Stimulated activated naive CD8-positive, alpha-beta T cell treated with anti-CD3 and anti-CD28 coated beads, Interleukin-15, Interleukin-2, amounts not matched to agents 100 U/mL and 50 U/mL, for 24 hours (primary cell): ENCODE measurements around the gene GRM6.
A peak's percentile ranks its signal among the peaks of the same experiment; 100 is the strongest.

ENCODE experiments used
- ATAC-seq: fragments of 150-1000 bp; cut with Tn5 transposase; one replicate; pipeline ENCODE4 v1.10.0; 2021
- DNase-seq: peaks from one replicate; pipeline ENCODE4 v3.0.0; 2021

Gene GRM6

GRCh38 chr5:178994580-178995340 is at the start of gene GRM6:
Gene GRM6 (minus strand): TSS chr5:178995320. CDS start chr5:178994944, 376 bp downstream.
- no peak for DNase-seq
- ATAC-seq: no peak

- no peak for ATAC-seq
- no peak for DNase-seq
Observed at GRCh38 chr5:179044765-179045164, 49.6 kb upstream of the GRM6 start.

DNA sequence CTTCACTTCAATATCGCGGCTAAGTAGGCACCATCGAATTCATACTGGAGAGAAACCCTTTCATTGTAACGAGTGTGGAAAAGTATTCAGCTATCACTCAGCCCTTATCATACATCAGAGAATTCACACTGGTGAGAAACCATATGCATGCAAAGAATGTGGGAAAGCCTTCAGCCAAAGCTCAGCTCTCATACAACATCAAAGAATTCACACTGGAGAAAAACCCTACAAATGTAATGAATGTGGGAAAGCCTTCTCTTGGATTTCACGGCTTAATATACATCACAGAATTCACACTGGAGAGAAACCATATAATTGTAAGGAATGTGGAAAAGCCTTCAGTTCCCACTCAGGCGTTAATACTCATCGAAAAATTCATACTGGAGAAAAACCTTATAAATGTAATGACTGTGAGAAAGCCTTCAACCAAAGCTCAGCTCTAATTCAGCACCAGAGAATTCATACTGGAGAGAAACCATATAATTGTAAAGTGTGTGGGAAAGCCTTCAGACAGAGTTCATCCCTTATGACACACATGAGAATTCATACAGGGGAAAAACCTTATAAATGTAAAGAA is 38.0 kb upstream of the GRM6 start:
- DNase-seq (no peak), ATAC-seq (no peak)

GRCh38 chr5:179023528-179024189 is 28.5 kb upstream of the GRM6 start, which contains the start of gene ZNF879:
Gene ZNF879 (plus strand): TSS chr5:179023804. CDS start chr5:179025005, 1,201 bp downstream.
- DNase-seq (peak; percentile 92), ATAC-seq (peak; percentile 94)

- ATAC-seq (no peak), DNase-seq (no peak)
Observed at GRCh38 chr5:179008667-179009066, 13.5 kb upstream of the GRM6 start.

- no peak for ATAC-seq
- no peak for DNase-seq
Observed at GRCh38 chr5:179006564-179006963, 11.4 kb upstream of the GRM6 start.

DNA sequence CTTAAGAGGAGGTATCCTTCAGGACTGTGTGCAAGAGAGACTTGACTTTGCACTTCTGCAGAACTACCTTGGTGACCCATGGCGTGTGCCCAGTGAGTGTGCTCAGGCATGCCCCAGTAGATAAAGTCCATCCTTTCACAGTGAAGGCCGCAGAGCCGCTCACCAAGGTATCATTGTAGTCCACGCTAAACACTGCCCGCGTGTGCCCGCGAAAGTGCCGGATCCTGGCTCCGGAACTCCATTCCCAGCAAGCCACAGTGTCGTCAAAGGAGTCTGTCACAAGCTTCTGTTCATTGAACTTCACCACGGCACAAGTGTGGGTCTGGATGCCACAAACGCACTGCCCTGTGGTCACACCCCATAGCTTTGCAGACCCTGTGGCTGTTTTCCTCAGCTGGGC is 3.3 kb upstream of the GRM6 start:
- no peak for DNase-seq
- no peak for ATAC-seq

DNA sequence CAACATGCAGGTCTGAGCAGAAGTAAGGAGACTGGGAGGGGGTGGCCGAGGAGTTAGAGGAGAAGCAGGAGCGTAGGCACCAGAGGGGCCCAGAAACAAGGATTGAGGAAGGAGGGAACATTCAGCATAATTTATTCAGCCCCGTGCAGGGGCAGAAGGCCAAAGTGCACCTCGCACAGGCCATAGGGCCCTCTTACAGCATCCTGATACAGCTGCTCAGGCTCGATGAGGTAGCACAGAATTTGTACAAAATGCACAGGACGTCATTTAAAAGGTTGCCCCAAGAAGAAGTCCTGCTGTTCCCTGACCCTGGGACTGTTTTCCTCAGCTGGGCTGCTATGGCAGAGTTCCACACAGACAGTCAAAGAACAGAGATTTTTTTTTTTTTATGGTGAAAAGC is 2.1 kb upstream of the GRM6 start:
- DNase-seq (no peak), ATAC-seq (no peak)

- no peak for DNase-seq
- no peak for ATAC-seq
Observed at GRCh38 chr5:178996156-178996555, 1.0 kb upstream of the GRM6 start.

DNA sequence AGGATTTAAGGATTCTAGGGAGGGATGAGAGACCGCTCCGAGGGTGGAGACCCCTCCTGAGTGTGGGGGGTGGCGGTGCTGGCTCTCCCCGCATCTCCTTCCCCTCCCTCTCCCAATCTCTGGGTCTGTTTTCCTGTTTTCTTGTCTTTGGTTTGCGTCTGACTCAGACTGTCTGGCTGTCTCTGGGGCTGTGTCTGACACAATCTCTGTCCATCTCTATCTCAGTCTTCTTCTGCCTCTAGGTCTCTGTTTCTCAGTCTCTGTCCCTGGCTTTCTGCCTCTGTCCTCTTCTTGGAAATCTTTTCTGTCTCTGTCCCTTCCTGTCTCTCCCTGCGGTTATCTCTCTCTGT is 196 bp upstream of the GRM6 start:
- ATAC-seq: no peak
- no peak for DNase-seq

DNA sequence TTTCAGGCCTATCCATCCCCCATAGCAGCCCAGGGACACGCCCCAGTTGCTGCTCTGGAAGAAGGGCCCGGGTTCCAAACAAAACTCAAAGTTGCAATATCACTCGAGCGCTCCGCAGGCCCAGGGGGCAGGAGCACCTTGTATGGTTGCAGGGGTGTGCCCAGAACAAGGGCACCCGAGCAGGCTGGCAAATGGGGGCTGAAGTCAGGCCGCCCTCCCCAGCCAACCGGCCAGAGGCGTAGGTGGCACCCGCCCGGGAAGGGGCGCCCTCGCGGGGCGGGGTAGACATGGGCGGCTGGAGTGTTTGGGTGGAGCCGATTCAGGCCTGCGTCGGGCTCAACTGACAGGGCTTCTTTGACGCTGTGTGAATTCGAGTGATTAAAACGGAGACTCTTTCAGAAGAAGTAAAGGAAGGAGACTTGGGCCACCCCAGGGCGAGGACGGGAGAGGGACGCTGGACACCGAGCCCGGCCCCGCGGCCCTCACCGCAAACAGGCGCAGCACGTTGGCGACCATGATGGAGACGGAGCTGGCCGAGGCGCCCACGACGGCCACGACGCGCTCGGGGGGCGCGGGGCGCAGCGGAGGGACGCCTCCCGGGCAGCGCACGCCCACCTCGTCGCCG is 1.1 kb downstream of the GRM6 start:
- ATAC-seq (no peak), DNase-seq (no peak)

DNA sequence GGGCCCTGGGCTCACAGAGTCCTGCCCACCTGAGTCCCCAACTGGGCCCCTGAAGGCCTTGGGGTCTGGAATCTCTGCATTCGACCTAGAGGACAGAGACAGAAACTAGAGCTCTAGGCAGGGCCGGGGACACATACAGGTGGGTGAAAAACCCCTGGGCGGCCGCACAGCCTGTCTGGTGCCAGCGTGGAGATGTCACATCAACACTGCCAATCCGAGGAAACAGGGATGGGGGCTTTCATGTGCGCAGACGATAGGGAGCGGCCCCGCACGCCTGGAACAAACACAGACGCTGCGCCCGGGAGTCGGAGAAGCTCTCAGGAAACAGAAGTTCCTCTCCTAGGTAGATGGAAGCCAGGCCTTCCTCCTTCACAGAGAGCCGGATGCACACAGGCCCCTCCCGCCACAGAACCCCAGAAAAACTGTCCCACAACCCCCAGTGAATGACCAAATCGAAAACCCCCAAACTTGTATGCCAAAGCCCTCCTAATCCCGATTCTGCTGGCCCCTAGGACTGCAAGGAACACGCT is 1.8 kb downstream of the GRM6 start:
- ATAC-seq (no peak), DNase-seq (no peak)

DNA sequence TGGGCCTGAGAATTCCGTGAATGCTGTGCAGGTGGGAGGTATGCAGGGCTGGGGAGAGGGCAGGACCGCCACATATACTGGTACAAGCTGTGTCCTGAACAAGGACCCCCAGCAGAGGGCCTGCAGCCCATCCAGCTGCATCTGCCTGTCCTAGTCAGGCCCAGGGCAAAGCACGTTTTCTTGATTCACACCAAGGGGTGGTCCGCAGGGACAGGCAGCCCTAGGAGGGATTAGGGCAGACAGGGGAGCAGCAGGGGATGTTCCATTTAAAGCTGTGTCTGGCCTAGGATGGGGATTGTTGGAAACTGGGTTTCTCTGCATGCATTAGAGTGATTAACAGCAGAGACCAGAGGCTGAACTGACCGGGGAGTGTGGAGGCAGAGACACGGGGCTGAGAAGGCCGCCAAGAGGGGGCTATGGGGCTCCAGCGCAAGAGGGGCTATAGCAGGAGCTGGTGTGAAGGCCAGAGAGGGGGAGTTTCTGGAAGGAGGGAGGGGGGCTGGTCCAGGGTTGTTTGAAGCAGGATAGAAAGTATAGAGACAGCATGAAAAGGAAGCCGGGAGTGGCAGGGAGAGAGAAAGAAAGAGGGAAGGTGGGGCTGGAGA is 2.7 kb downstream of the GRM6 start:
- DNase-seq: no peak
- no peak for ATAC-seq

DNA sequence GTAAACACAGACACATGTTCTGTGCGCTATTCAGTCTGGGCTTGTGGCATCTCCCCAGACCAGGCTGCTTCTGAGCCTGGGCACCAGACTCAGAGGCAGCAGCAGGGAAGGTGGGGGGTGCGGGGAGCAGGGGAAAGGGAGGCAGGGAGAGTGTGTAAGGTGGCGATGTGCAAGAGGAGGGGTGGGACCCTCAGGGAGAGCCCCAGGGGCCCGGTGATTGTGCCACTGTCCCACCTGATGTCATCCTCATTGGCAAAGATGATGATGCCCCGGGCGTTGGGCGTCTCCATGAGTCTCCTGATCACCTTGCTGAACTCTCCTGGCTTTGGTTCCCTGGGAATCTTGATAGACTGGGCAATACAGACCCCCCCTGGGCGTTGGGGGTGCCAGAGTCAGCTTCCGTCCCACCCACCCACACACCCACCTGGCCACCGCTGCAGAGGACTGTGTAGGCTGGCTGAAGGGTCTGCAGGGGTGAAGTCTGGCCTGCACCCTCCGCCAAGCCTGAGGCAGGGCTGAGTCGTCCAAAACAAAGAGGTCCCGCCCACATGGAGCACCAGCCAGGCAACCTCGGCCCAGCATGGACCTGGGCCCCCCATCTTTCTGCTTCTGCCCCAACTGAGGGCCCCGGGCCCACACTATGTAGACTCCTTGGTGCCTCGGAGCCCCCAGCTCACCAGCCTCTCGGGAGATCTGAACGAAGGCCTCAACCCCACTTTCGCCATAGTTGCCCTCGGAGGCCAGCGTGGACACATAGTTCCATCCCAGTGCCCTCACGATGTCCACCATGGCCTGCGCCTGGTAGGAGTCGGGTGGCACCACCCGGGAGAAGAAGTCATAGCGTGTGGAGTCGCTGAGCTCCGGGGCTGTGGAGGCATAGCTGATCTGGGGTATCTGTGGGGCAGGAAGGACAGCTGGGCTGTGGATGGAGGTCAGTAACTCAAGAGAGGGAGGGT is 3.7 kb downstream of the GRM6 start:
- DNase-seq (no peak), ATAC-seq (no peak)

DNA sequence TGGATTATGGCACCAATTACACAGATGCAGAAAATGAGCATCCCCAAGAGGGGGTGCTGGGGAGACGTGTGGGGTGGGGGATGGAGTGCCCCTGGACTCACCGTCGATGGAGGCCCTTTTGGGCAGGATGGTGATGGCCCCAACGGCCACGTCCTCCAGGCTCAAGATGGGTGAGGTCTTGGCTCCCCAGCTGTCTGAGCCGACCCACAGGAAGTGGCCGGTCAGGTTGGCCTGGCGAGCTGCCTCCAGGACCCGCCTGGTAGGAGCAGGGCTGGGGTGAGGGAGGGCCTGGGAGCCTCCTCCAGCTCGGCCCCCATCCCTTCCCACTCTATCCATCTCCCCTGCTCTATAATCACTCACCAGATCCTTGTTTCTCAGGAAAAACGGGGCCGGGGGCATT is 4.6 kb downstream of the GRM6 start:
- no peak for ATAC-seq
- DNase-seq: no peak

DNA sequence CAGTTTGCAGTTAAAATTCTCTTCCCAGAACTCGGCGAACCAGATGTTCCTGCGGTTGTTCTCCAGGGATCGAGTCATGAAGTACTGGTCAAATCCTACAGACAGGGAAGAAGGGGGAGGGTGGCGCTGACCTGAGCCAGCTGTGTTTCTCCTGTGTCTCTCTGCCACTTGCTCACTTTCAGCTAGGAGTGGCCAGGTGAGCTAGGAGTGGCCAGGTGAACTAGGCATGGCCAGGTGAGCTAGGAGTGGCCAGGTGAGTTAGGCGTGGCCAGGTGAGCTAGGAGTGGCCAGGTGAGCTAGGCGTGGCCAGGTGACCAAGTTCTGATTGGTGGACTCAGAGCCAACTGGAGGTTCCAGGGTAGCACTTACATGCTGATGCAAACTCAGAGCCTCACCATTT is 5.8 kb downstream of the GRM6 start:
- ATAC-seq: no peak
- DNase-seq: no peak

DNA sequence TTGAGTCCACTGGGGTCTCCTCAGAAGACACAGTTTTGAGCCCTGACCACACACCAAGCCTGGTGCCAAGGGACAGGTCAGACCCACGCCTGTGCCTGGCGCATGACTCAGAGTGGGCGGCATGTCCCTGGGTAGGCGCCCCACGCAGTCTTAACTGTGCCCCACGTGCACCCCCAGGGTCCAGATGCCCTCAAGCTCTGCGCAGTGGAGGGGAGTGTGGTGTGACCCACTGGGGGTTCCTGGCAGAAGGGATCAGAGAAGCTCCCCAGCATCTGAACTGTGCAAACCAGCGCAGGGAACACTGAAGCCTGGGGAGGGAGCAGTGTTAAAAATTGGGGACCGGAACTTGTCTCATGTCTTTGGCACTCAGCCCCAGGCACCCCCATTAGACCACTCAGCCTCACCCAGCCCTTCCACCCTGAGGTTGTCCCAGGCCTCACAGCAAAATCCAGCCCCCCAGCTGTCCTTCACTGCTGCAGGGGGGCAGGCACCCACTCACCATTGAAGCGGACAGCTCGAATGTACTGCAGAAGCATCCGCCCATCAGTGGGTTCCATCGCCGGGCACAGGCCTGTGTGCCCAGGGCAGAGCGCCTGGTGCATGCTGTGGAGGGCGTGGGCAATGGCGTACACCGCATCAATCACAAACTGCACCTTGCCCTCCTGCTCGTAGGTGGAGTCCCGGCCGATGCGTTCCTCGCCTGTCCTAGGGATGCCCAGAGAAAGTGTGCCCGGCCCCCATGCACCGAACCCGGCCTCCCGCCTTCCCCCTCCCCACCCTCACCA is 6.5 kb downstream of the GRM6 start:
- DNase-seq: no peak
- no peak for ATAC-seq

DNA sequence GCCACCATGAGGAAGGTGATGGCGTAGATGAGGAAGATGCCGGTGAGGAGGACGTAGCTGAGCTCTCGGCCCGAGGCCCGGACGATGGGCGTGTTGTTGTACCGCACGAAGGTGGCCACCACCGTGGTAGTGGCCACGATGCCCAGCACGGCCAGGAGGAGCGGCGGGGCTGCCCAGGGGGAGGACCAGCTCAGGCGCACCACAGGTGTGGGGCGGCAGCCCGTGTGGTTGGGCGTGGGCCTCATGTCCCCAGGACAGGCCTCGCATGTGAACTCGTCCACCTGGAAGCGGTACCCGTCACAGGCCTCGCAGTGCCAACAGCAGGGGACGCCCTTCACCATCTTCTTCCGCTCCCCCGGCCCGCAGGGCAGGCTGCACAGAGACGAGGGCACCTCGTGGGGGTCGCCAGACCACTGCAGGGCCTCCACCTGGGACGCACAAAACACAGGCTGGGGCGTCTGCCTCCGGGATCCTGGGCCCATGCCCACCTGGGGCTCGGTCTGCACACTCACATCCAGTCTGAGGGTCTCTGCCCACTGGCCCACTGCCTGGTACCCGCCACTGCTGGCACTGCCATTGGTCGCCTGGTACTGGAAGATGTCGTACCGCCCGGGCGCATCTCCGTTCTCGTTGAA is 8.7 kb downstream of the GRM6 start:
- ATAC-seq: no peak
- no peak for DNase-seq

DNA sequence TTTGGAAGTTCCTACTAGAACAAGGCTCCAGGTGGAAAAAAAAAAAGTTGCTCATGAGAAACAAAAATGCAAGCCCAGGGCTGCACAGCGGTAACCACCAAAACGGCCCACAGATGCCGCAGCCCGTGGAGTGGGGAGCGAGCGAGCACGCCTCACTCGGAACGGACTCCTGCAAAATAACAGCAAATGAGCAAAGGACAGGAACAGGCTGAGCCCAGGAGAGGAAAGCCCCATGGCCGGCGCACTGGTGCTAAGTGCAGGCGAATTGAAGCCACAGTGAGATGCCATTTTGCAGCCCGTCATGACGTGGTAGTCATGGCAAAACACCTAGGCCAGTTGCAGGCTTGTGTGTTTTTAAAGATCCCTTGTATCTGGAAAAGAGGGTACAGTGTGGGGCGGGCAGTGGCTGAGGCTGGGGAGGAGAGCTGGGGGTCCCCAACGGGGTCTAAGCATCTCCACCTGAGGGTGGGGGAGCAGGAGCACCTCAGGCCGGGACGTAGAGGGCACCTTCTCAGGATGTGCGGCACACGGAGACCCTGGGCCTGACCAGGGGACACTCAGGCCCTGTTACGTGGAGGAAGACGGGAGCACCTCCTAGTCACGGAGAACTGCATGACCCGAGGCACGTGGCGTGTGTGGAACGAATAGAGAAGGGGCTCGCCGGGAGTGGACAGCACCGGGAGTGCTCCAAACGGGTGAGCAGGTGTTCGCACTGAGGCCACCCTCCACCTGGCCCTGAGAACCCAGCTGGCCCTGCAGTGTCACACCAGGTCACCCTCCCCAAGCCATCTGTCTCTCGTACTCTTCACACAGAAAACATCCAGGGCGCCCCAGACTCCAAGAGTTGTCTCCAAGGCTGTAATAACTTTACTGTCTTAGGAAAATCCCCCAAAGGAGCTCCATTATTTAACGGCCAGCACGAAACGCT is 10.7 kb downstream of the GRM6 start:
- DNase-seq (no peak), ATAC-seq (no peak)
